H9 (cell line): Measurements from ENCODE around the gene TEKT5. TPM values are rescaled to one million over a fixed set of nuclear protein-coding genes. Genes with fewer than 3 reads are reported as not detected.

Experiments
- DNase-seq: peaks from one replicate; pipeline ENCODE4 v3.0.0-alpha.2; 2017
- H2AFZ ChIP-seq: one replicate; pipeline ENCODE4 v1.6.1; 2013; ENCODE audit warnings: mild to moderate bottlenecking, low read length, control low read depth, moderate library complexity
- H2AK5ac ChIP-seq: 2 replicates; pipeline ENCODE4 v1.6.1; 2013; ENCODE audit warnings: low read length, control low read depth, mixed read lengths; ENCODE audit not compliant: insufficient read length
- H2BK120ac ChIP-seq: one replicate; pipeline ENCODE4 v1.6.1; 2013; ENCODE audit warnings: low read depth, mild to moderate bottlenecking, low read length, control low read depth, inconsistent platforms; ENCODE audit not compliant: poor library complexity, severe bottlenecking
- H2BK12ac ChIP-seq: 2 replicates; pipeline ENCODE4 v1.6.1; 2013; ENCODE audit warnings: low read length, control low read depth, mixed read lengths, low read depth; ENCODE audit not compliant: insufficient read length
- H2BK15ac ChIP-seq: 2 replicates; pipeline ENCODE4 v1.6.1; 2013; ENCODE audit warnings: low read depth, low read length, control low read depth
- H2BK20ac ChIP-seq: one replicate; pipeline ENCODE4 v1.6.1; 2013; ENCODE audit warnings: low read depth, mild to moderate bottlenecking, low read length, control low read depth, inconsistent platforms; ENCODE audit not compliant: poor library complexity, severe bottlenecking
- H2BK5ac ChIP-seq: 2 replicates; pipeline ENCODE4 v1.6.1; 2013; ENCODE audit warnings: low read length, control low read depth, mixed read lengths; ENCODE audit not compliant: insufficient read length
- H3K14ac ChIP-seq: 2 replicates; pipeline ENCODE4 v1.6.1; 2013; ENCODE audit warnings: low read length, control low read depth; ENCODE audit not compliant: insufficient read depth
- H3K18ac ChIP-seq: 2 replicates; pipeline ENCODE4 v1.6.1; 2013; ENCODE audit warnings: low read depth, mild to moderate bottlenecking, mixed read lengths, low read length, control low read depth; ENCODE audit not compliant: insufficient read length
- H3K23ac ChIP-seq: 2 replicates; pipeline ENCODE4 v1.6.1; 2013; ENCODE audit warnings: low read length, control low read depth, mixed read lengths, low read depth; ENCODE audit not compliant: insufficient read length
- H3K23me2 ChIP-seq: 2 replicates; pipeline ENCODE4 v1.6.1; 2013; ENCODE audit warnings: low read depth, mild to moderate bottlenecking, mixed read lengths, low read length, control low read depth; ENCODE audit not compliant: insufficient read length, poor library complexity, severe bottlenecking
- H3K27ac ChIP-seq: 2 replicates; pipeline ENCODE4 v1.5.1; 2013; ENCODE audit warnings: low read length, control low read depth, mixed read lengths, low read depth; ENCODE audit not compliant: insufficient read length
- H3K27me3 ChIP-seq: 2 replicates; pipeline ENCODE4 v1.6.1; 2013; ENCODE audit warnings: low read length, control low read depth, inconsistent platforms; ENCODE audit not compliant: insufficient read depth
- H3K4ac ChIP-seq: 2 replicates; pipeline ENCODE4 v1.6.1; 2013; ENCODE audit warnings: low read depth, mild to moderate bottlenecking, control low read depth, inconsistent platforms, low read length, moderate library complexity
- H3K4me1 ChIP-seq: 2 replicates; pipeline ENCODE4 v1.6.1; 2013; ENCODE audit warnings: low read length, control low read depth, inconsistent platforms; ENCODE audit not compliant: insufficient read depth
- H3K4me2 ChIP-seq: 2 replicates; pipeline ENCODE4 v1.6.1; 2013; ENCODE audit warnings: low read length, control low read depth, mixed read lengths; ENCODE audit not compliant: insufficient read length, insufficient read depth
- H3K56ac ChIP-seq: 2 replicates; pipeline ENCODE4 v1.6.1; 2013; ENCODE audit warnings: low read depth, mild to moderate bottlenecking, mixed read lengths, low read length, control low read depth; ENCODE audit not compliant: insufficient read length
- H3K79me1 ChIP-seq: 2 replicates; pipeline ENCODE4 v1.6.1; 2013; ENCODE audit warnings: low read depth, mild to moderate bottlenecking, moderate library complexity, low read length, control low read depth, inconsistent platforms; ENCODE audit not compliant: insufficient read depth, poor library complexity, severe bottlenecking
- H3K79me2 ChIP-seq: 2 replicates; pipeline ENCODE4 v1.6.1; 2013; ENCODE audit warnings: low read length, control low read depth, inconsistent platforms; ENCODE audit not compliant: insufficient read depth
- H3K9ac ChIP-seq: 2 replicates; pipeline ENCODE4 v1.6.1; 2013; ENCODE audit warnings: low read length, control low read depth, mixed read lengths; ENCODE audit not compliant: insufficient read length; ENCODE audit errors: extremely low read depth
- H3K9me3 ChIP-seq: one replicate; pipeline ENCODE4 v1.6.1; 2013; ENCODE audit warnings: low read depth, low read length, inconsistent platforms; ENCODE audit not compliant: control insufficient read depth
- H3T11ph ChIP-seq: one replicate; pipeline ENCODE4 v1.6.1; 2013; ENCODE audit warnings: mild to moderate bottlenecking, low read length, control low read depth, inconsistent platforms
- H4K20me1 ChIP-seq: one replicate; pipeline ENCODE4 v1.6.1; 2013; ENCODE audit not compliant: control insufficient read depth, insufficient read length, insufficient read depth
- H4K5ac ChIP-seq: 2 replicates; pipeline ENCODE4 v1.6.1; 2013; ENCODE audit warnings: low read depth, mild to moderate bottlenecking, mixed read lengths, low read length, control low read depth; ENCODE audit not compliant: insufficient read length
- H4K8ac ChIP-seq: replicated peaks from 2 replicates; pipeline ENCODE4 v1.6.1; 2013; ENCODE audit warnings: low read length, control low read depth, mixed read lengths, low read depth; ENCODE audit not compliant: insufficient read length
- H4K91ac ChIP-seq: 2 replicates; pipeline ENCODE4 v1.6.1; 2013; ENCODE audit warnings: low read depth, mild to moderate bottlenecking, moderate library complexity, mixed read lengths, low read length, control low read depth; ENCODE audit not compliant: insufficient read length
- H3K27ac Mint-ChIP-seq, 3 experiments: 2 replicates in 2 of 3; 3 replicates in 1 of 3; pipeline ENCODE4 v1.8.0; 2020 to 2021; ENCODE audit warnings: mixed read lengths in 3 of 3, mild to moderate bottlenecking in 1 of 3, moderate library complexity in 1 of 3
- H3K27me3 Mint-ChIP-seq: 2 replicates; pipeline ENCODE4 v1.8.0; 2021; ENCODE audit warnings: low read depth, mild to moderate bottlenecking, moderate library complexity, mixed read lengths
- H3K36me3 Mint-ChIP-seq, 3 experiments: 2 replicates in 2 of 3; 3 replicates in 1 of 3; pipeline ENCODE4 v1.8.0; 2020 to 2021; ENCODE audit warnings: low read depth in 3 of 3, mixed read lengths in 3 of 3; ENCODE audit not compliant: insufficient read depth in 1 of 3
- H3K4me1 Mint-ChIP-seq, 2 experiments: 2 replicates each; pipeline ENCODE4 v1.8.0; 2020; ENCODE audit warnings: mixed read lengths in 2 of 2
- H3K4me3 Mint-ChIP-seq, 2 experiments: 2 replicates in 1 of 2; 3 replicates in 1 of 2; pipeline ENCODE4 v1.8.0; 2020 to 2021; ENCODE audit warnings: mild to moderate bottlenecking in 2 of 2, mixed read lengths in 2 of 2, moderate library complexity in 1 of 2
- H3K9me3 Mint-ChIP-seq, 2 experiments: 2 replicates in 1 of 2; 3 replicates in 1 of 2; pipeline ENCODE4 v1.8.0; 2020; ENCODE audit warnings: mild to moderate bottlenecking in 2 of 2, mixed read lengths in 2 of 2, moderate library complexity in 1 of 2
- WGBS: extraction: QIAGEN DNeasy Blood & Tissue Kit; methylation state at CpG from one replicate; pipeline ENCODE4 v1.1.7; 2013; ENCODE audit warnings: missing lambda C conversion rate, low lambda C conversion rate, mixed read lengths; ENCODE audit not compliant: insufficient read length; ENCODE audit errors: extremely low coverage; 5-methylcytosine and 5-hydroxymethylcytosine counted together
- total RNA-seq: library from RNA; stranded (reverse); gene quantifications from 2 replicates; pipeline ENCODE4 v1.2.1, GENCODE V29; 2021
- TF ChIP-seq, protein P1 (sequence below): fragments of 200-600 bp; sonication (generic); conservative IDR thresholded peaks from 3 replicates; pipeline ENCODE4 v1.8.0; 2021; ENCODE audit warnings: antibody characterized with exemption, mild to moderate bottlenecking

TEKT5 gene
- total RNA-seq, 1 experiment from 2014 or later: 0.31 TPM

DNA sequence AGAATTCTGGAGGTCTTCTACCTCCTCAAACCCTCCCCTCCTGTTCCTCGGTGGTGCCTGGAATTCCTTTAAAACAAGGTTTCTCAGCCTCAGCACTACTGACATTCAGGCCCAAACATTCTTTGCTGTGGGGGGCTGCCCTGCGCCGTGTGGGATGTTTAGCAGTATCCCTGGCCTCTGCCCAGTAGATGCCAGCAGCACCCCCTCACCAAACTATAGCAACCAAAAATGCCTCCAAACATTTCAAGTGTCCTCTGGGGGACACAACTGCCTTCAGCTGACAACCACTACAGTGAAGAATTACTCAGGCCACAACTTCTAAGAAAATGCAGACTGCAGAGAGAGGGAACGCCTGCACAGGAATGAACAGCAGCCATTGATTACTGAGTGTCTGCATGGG is 28.4 kb downstream of the TEKT5 start:
- no peak for DNase-seq

More for the DNA sequence above, 28.4 kb downstream of the TEKT5 start:
- H2BK120ac ChIP-seq: no peak overlapping the region
- H3K9me3 ChIP-seq: no peaks in the 10 kb centered on the region
- H3K79me2 ChIP-seq: no peaks in the 10 kb centered on the region
- H4K91ac ChIP-seq: no peak overlapping the region
- no peak overlapping the region for H3K56ac ChIP-seq
- H4K8ac ChIP-seq: no peak overlapping the region
- H2AFZ ChIP-seq: no peak overlapping the region
- no peak overlapping the region for H4K5ac ChIP-seq
- H3K4ac ChIP-seq: no peak overlapping the region
- H3K23me2 ChIP-seq: no peaks in the 10 kb centered on the region
- peaks cover 5 to 12% (median 8%) of the 10 kb centered on the region in 3 experiments for H3K36me3 Mint-ChIP-seq
- no peak overlapping the region for H3K4me3 Mint-ChIP-seq
- peaks cover 10% of the 10 kb centered on the region for H3K27me3 Mint-ChIP-seq
- H3K9me3 Mint-ChIP-seq: peaks cover 16 to 18% of the 10 kb centered on the region in 2 experiments
- H3K4me2 ChIP-seq: no peak overlapping the region
- no peaks in the 10 kb centered on the region for H3K79me1 ChIP-seq
- H3K23ac ChIP-seq: no peak overlapping the region
- no peak overlapping the region for H3K14ac ChIP-seq
- peaks cover 4 to 10% of the 10 kb centered on the region in 2 experiments for H3K4me1 Mint-ChIP-seq
- H3K27ac ChIP-seq: no peak overlapping the region
- no peak overlapping the region for H2AK5ac ChIP-seq
- H2BK20ac ChIP-seq: no peak overlapping the region
- H2BK5ac ChIP-seq: no peak overlapping the region
- H3K4me1 ChIP-seq: no peaks in the 10 kb centered on the region; the same call in 1 of the 2 replicates
- no peak overlapping the region for H2BK12ac ChIP-seq
- no CpG with 5 or more reads among the region's 4 CpGs for WGBS
- no peaks in the 10 kb centered on the region for H4K20me1 ChIP-seq
- no peak overlapping the region for H3T11ph ChIP-seq
- H3K27me3 ChIP-seq: no peaks in the 10 kb centered on the region
- no peak overlapping the region for H3K27ac Mint-ChIP-seq
- no peak overlapping the region for H3K18ac ChIP-seq
- no peak overlapping the region for H2BK15ac ChIP-seq
- H3K9ac ChIP-seq: no peak overlapping the region
- TF ChIP-seq, protein P1, sequence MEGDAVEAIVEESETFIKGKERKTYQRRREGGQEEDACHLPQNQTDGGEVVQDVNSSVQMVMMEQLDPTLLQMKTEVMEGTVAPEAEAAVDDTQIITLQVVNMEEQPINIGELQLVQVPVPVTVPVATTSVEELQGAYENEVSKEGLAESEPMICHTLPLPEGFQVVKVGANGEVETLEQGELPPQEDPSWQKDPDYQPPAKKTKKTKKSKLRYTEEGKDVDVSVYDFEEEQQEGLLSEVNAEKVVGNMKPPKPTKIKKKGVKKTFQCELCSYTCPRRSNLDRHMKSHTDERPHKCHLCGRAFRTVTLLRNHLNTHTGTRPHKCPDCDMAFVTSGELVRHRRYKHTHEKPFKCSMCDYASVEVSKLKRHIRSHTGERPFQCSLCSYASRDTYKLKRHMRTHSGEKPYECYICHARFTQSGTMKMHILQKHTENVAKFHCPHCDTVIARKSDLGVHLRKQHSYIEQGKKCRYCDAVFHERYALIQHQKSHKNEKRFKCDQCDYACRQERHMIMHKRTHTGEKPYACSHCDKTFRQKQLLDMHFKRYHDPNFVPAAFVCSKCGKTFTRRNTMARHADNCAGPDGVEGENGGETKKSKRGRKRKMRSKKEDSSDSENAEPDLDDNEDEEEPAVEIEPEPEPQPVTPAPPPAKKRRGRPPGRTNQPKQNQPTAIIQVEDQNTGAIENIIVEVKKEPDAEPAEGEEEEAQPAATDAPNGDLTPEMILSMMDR: no peak
